OCI-LY1 (cell line): ENCODE measurements around the gene KLK14.

Source experiments
- H2AFZ ChIP-seq: fragments of 200-600 bp; sonication (generic), shearing (Covaris generic); 2 replicates; pipeline ENCODE4 v1.6.0; 2014; ENCODE audit warnings: antibody characterized with exemption, mild to moderate bottlenecking, low read length
- H3F3A ChIP-seq: fragments of 200-600 bp; sonication (generic), shearing (Covaris generic); 2 replicates; pipeline ENCODE4 v1.6.0; 2014; ENCODE audit warnings: mild to moderate bottlenecking, antibody characterized with exemption, low read length, moderate library complexity; ENCODE audit not compliant: insufficient read depth
- H3K27ac ChIP-seq: fragments of 200-600 bp; sonication (generic); 2 replicates; pipeline ENCODE4 v1.5.1; 2014; ENCODE audit warnings: low read length, mixed run types, mild to moderate bottlenecking, low read depth; ENCODE audit not compliant: poor library complexity, severe bottlenecking
- H3K27me3 ChIP-seq: fragments of 200-600 bp; sonication (generic); 2 replicates; pipeline ENCODE4 v1.6.0; 2014; ENCODE audit warnings: antibody characterized with exemption, mild to moderate bottlenecking, low read length, moderate library complexity; ENCODE audit not compliant: insufficient read depth
- H3K36me3 ChIP-seq: fragments of 200-600 bp; sonication (generic); 2 replicates; pipeline ENCODE4 v1.6.1; 2014; ENCODE audit warnings: mild to moderate bottlenecking, antibody characterized with exemption, low read length, moderate library complexity, mixed read lengths; ENCODE audit not compliant: insufficient read depth
- H3K4me1 ChIP-seq: fragments of 200-600 bp; sonication (generic); 2 replicates; pipeline ENCODE4 v1.5.1; 2014; ENCODE audit warnings: mild to moderate bottlenecking, low read length, moderate library complexity; ENCODE audit not compliant: insufficient read depth, severe bottlenecking
- H3K4me2 ChIP-seq: fragments of 200-600 bp; sonication (generic), shearing (Covaris generic); 2 replicates; pipeline ENCODE4 v1.6.1; 2014; ENCODE audit warnings: low read length
- H3K4me3 ChIP-seq: fragments of 200-600 bp; sonication (generic); 2 replicates; pipeline ENCODE4 v1.5.1; 2014; ENCODE audit warnings: low read length, low read depth, mild to moderate bottlenecking, mixed read lengths; ENCODE audit not compliant: poor library complexity, severe bottlenecking
- H3K79me2 ChIP-seq: fragments of 200-600 bp; shearing (Covaris generic); 2 replicates; pipeline ENCODE4 v1.6.1; 2016; ENCODE audit warnings: mixed run types, low read length, mixed read lengths; ENCODE audit not compliant: insufficient read depth
- H3K9ac ChIP-seq: fragments of 200-600 bp; sonication (generic), shearing (Covaris generic); 2 replicates; pipeline ENCODE4 v1.6.1; 2014; ENCODE audit warnings: mild to moderate bottlenecking, low read length, mixed read lengths
- H3K9me2 ChIP-seq: fragments of 200-600 bp; sonication (generic), shearing (Covaris generic); 2 replicates; pipeline ENCODE4 v1.6.1; 2014; ENCODE audit warnings: low read depth, mild to moderate bottlenecking, low read length, mixed read lengths
- H3K9me3 ChIP-seq: fragments of 200-600 bp; shearing (Covaris generic); 2 replicates; pipeline ENCODE4 v1.6.1; 2014; ENCODE audit warnings: low read length, mixed read lengths
- H4K20me1 ChIP-seq: fragments of 200-600 bp; sonication (generic), shearing (Covaris generic); 2 replicates; pipeline ENCODE4 v1.6.0; 2016; ENCODE audit warnings: mild to moderate bottlenecking, low read length; ENCODE audit not compliant: insufficient read depth
- CTCF ChIP-seq: fragments of 200-600 bp; sonication (generic), shearing (Covaris generic); IDR thresholded peaks from 2 replicates; pipeline ENCODE4 v1.5.1; 2017; ENCODE audit warnings: mild to moderate bottlenecking, antibody characterized with exemption, low read length, moderate library complexity, mixed read lengths
- EZH2 ChIP-seq: fragments of 200-600 bp; sonication (generic), shearing (Covaris generic); IDR thresholded peaks from 2 replicates; pipeline ENCODE4 v1.8.0; 2017; ENCODE audit warnings: borderline replicate concordance, mixed run types, mild to moderate bottlenecking, antibody characterized with exemption, low read length, moderate library complexity, mixed read lengths

Gene KLK14

DNA sequence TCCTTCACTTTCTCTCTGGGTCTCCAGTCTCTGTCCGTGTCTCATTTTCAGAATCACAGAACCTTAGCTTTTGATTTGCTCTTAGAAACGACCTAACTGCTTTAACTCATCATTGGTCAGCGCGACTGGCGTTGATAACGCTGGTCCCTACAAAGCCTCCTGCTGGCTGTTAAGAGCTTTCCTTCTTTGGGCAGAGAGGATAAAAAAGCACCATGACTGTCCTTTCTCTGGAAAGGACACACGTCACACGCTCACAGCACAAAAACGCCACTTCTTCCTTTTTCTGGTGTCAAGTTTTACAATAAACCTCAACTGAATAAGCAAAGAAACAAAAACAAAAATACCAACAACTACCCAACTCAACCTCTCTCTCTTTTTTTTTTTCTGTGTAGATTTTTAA lies 46.2 kb downstream of the KLK14 start:
- no peaks in the 10 kb centered on the region for H3K36me3 ChIP-seq
- H3K4me1 ChIP-seq = no peaks in the 10 kb centered on the region
- no peaks in the 10 kb centered on the region for H3K27me3 ChIP-seq
- TF ChIP-seq CTCF (no peak), EZH2 (no peak)
- no peak overlapping the region for H3K9ac ChIP-seq
- H3K4me3 ChIP-seq = no peak overlapping the region
- H3K9me3 ChIP-seq = no peaks in the 10 kb centered on the region
- no peak overlapping the region for H3K27ac ChIP-seq
- no peaks in the 10 kb centered on the region for H4K20me1 ChIP-seq
- H2AFZ ChIP-seq = no peak overlapping the region
- no peaks in the 10 kb centered on the region for H3F3A ChIP-seq
- no peak overlapping the region for H3K4me2 ChIP-seq
- H3K9me2 ChIP-seq = no peaks in the 10 kb centered on the region
- H3K79me2 ChIP-seq = no peaks in the 10 kb centered on the region

DNA sequence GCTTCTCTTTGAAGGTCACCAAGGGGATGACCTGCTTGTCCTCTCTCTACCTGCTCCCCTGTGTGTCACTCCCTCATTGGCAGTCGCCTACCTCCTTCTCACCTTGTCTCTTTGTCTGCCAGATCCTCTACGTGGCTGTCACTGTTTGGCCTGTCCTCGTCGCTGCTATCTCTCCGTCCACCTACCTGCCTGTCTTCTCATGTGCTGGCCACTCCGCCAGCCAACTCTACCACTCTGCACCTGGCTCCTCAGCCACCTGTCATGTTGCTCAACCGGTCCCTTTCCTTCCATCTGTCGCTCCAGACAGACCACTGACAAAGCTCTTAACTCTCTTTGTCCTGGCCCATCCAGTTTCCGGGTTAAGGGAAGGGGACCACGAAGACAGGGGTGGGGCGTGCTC lies 48.0 kb downstream of the KLK14 start, which contains the start of gene KLK12:
Gene KLK12, minus strand, starts transcription at position 299 of the 400 bp plus-strand sequence. CDS start 381 bp downstream, outside the sequence.
- no peaks in the 10 kb centered on the region for H3K9me2 ChIP-seq
- no peaks in the 10 kb centered on the region for H4K20me1 ChIP-seq
- no peak within 1 kb of the TSS for H2AFZ ChIP-seq
- no peaks in the 10 kb centered on the region for H3K4me1 ChIP-seq
- no peaks in the 10 kb centered on the region for H3K79me2 ChIP-seq
- H3K27me3 ChIP-seq = no peaks in the 10 kb centered on the region; the same call in 1 of the 2 replicates
- no peak within 1 kb of the TSS for H3K9ac ChIP-seq
- H3F3A ChIP-seq = no peaks in the 10 kb centered on the region
- no peak within 1 kb of the TSS for H3K4me2 ChIP-seq
- H3K27ac ChIP-seq = no peak within 1 kb of the TSS
- no peaks in the 10 kb centered on the region for H3K36me3 ChIP-seq
- no peak within 1 kb of the TSS for H3K4me3 ChIP-seq
- no peak for TF ChIP-seq EZH2
- no peak for TF ChIP-seq CTCF
- H3K9me3 ChIP-seq = no peaks in the 10 kb centered on the region

DNA sequence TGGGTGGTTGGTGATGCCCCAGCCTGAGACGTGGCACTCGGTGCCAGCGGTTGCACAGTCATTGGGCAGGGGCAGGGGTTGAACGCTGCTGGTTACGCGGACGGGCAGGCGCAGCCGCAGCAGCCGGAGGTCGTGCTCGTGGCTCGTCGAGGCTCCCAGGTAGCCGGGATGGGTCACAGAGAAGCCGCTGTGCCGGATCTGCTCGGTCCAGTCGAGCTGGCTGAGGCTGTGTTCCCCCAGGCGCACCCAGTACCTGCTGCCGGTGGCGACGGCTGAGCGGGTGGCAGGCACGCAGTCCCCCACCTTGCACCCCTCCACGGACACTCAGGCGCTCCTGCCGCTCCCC lies 50.8 kb downstream of the KLK14 start:
- Histone ChIP-seq H3K9me2 (no peaks in the 10 kb centered on the region), H3K9me3 (no peaks in the 10 kb centered on the region), H3K36me3 (no peaks in the 10 kb centered on the region), H3K4me1 (no peaks in the 10 kb centered on the region), H3K9ac (no peak overlapping the region), H3K27ac (no peak overlapping the region), H2AFZ (no peak overlapping the region), H4K20me1 (no peaks in the 10 kb centered on the region), H3K4me2 (no peak overlapping the region), H3K4me3 (no peak overlapping the region), H3F3A (no peaks in the 10 kb centered on the region), H3K79me2 (no peaks in the 10 kb centered on the region), H3K27me3 (no peaks in the 10 kb centered on the region; the same call in 1 of the 2 replicates)
- no peak for TF ChIP-seq CTCF
- TF ChIP-seq EZH2 = no peak
